ENCODE measurements around the gene SIM2. TPM values are rescaled to one million over a fixed set of nuclear protein-coding genes. Genes with fewer than 3 reads are reported as not detected.

The SIM2 gene
- total RNA-seq, 1 donor from 2014 or later: not detected

DNA sequence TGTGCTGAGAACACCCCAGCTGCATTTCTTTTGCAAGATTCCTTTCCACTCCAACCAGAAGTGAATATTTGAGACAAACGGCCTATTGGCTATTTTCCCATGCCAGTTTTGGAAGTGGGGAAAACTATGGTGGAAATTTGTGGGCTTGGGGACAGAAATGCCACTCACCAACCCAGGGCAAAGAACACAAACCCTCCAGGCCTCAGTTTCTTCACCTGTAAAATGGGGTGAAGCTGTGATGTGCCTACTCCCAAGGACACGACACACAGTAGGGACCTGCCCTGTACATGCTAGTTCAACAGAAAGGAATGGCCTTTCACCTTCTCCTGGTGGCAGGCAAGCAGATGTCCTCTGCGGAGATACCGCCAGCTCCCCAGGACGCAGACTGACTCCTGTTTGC is 46.5 kb downstream of the SIM2 start:
- DNase-seq (ENCODE audit: missing footprints) (no peak), ATAC-seq (no peak)
- intact Hi-C loops (cut with DNase I): loop anchor here (5.0 kb wide), 3 partner anchors 57 to 172 kb away; no protein-coding TSS in a partner anchor

DNA sequence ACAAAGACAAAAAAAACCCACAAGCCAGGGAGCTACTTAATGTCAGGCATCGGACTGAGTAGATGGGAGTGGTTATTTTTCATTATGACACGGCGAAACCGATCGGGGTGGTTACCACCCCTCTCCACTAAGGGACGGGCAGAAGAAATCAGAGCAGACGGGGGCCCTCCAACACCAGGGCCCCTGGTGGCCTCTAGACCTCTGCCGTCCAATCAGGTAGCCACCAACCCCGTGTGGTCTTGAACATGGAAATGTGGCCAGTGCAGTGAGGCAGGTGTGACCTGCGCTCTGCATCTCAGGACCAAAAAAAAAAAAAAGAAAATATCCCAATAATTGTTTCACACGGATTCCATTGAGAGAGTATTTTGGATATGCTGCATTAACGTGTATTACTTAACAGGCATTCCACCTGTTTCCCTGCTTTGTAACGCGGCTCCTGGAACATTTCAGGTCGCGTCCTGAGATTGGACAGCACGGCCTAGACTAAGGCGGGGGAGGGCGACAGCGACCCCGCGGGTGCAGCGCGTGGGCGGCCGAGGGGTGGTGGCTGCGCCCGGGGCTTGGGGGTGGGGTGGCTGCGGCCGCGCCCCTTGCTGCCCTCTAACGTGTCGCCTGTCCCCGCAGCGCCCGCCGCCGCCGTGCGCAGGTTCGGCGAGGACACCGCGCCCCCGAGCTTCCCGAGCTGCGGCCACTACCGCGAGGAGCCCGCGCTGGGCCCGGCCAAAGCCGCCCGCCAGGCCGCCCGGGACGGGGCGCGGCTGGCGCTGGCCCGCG is 48.3 kb downstream of the SIM2 start:
- intact Hi-C loops (cut with DNase I): loop anchor here (5.0 kb wide), 3 partner anchors 55 to 170 kb away; no protein-coding TSS in a partner anchor
- ATAC-seq (peak; percentile 29), DNase-seq (ENCODE audit: missing footprints) (no peak)

- DNase-seq (ENCODE audit: missing footprints) (no peak), ATAC-seq (peak; percentile 67)
- intact Hi-C loops (cut with DNase I): loop anchor here (5.0 kb wide), 3 partner anchors 54 to 169 kb away; no protein-coding TSS in a partner anchor
Observed at GRCh38 chr21:36747815-36748383, 49.0 kb downstream of the SIM2 start.

GRCh38 chr21:36749935-36750575 is 51.1 kb downstream of the SIM2 start:
- intact Hi-C loops (cut with DNase I): loop anchor here (5.0 kb wide), 3 partner anchors 52 to 167 kb away; no protein-coding TSS in a partner anchor
- peak; percentile 57 for ATAC-seq
- no peak for DNase-seq (ENCODE audit: missing footprints)

- DNase-seq (ENCODE audit: missing footprints): no peak
- ATAC-seq: no peak
- intact Hi-C loops (cut with DNase I): no loop called here
Observed at GRCh38 chr21:36750576-36750959, 51.7 kb downstream of the SIM2 start.

DNA sequence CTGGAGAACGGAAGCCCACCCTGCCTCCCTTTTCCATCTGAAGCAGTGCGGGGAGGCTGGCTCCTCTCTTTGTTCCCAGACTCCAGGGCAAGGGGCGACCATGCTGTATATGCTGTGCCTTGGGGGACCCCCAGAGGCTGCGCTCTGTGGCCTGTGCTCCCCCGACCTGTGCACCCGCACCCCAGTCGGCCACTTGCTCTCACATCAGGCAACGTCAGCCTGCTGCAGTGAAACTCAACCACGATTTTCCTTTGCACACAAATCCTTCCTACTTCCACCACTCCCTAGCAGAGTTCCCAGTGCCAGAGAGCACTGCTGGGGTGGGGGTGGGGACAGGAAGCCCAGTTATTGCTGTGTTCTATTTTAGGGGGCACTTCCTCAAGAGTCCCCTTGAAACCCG is 52.5 kb downstream of the SIM2 start:
- intact Hi-C loops (cut with DNase I): no loop called here
- DNase-seq (ENCODE audit: missing footprints): no peak
- ATAC-seq: no peak

DNA sequence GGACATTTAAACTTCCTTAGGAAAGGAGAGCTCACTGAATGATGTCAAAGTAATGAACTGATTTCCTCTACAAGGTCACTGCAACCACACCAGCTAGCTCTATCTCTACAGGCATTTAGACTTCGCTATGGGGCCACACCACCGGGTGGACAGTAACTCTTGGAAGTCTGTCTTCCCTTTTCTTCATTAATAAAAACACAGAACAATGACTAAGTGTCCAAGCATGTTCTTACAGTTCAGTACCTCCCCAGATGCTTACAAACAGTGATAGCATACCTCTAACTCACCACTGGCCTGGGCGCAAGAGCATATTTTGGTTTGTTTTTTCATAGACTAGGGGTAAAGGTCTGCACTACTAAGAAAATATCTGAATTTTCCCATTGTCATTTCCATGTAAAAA is 54.6 kb downstream of the SIM2 start:
- intact Hi-C loops (cut with DNase I): loop anchor here (2.0 kb wide), 1 partner anchor 15 kb away; no protein-coding TSS in a partner anchor
- no peak for ATAC-seq
- DNase-seq (ENCODE audit: missing footprints): no peak

- ATAC-seq: no peak
- no peak for DNase-seq (ENCODE audit: missing footprints)
- intact Hi-C loops (cut with DNase I): no loop called here
Observed at GRCh38 chr21:36754241-36754898, 55.5 kb downstream of the SIM2 start.

GRCh38 chr21:36756527-36756926 is 57.6 kb downstream of the SIM2 start:
- ATAC-seq (no peak), DNase-seq (ENCODE audit: missing footprints) (no peak)
- intact Hi-C loops (cut with DNase I): no loop called here

DNA sequence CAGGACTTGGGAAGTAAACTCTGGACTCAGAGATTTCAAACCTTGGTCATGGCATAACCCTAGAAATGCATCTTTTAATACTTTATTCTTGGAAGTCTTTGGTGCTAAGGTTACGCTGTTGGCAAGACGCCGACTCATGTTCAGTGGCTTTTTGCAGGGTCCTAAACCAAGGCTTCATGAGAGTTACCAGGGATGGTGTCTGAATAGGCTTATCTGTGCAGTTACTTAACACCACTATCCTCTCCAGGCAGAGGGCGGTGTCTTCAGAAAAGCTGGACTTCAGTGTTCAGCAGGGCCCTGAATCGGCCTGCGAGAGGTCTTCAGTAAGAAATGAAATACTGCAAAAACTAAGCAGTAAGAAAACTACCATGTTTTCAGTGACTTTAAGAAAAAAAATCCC is 58.3 kb downstream of the SIM2 start:
- intact Hi-C loops (cut with DNase I): no loop called here
- no peak for DNase-seq (ENCODE audit: missing footprints)
- ATAC-seq: no peak

GRCh38 chr21:36759348-36760083 is 60.6 kb downstream of the SIM2 start:
- ATAC-seq (no peak), DNase-seq (ENCODE audit: missing footprints) (no peak)
- intact Hi-C loops (cut with DNase I): no loop called here

GRCh38 chr21:36761685-36762084 is 62.8 kb downstream of the SIM2 start:
- ATAC-seq: no peak
- no peak for DNase-seq (ENCODE audit: missing footprints)
- intact Hi-C loops (cut with DNase I): no loop called here

DNA sequence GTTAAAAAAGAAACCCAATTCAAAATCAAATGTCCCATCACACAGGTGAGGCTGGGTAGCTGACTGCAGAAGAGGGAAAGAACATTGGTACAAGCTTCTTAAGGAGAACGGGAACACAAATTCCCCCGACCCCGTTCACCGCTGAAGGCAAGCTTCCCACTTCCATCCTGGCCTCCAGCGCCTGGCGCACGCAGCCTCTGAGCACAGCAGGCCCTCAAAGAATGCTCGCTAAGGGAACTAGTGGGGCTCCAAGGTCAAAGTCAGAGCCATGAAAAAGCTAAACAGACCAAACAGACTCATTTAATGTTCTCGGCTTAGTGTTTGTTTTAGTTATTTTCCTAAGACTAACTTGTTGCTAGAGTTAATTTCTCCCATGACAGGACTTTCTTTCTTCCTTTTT is 63.7 kb downstream of the SIM2 start:
- no peak for DNase-seq (ENCODE audit: missing footprints)
- ATAC-seq: no peak

DNA sequence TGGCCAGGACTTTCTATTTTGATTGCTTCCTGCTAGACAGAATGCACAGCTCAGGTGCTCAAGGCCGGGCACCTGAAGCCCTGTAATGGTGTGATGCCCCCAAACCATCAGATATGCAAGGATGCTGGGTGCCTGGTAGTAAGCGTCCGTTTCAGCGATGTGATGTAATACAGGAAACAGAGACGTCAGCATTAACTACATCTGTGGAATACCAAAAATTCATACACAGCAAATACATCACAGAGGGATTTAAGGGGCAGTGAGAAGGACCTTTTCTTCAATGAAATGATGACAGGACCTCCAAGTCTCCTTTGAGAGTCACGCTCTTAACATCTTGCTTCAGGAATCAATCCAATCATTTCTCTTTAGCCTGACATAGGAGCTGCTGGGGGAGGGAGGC is 64.4 kb downstream of the SIM2 start:
- DNase-seq (ENCODE audit: missing footprints) (no peak), ATAC-seq (no peak)
- intact Hi-C loops (cut with DNase I): no loop called here

More for the DNA sequence above, 63.7 kb downstream of the SIM2 start:
- intact Hi-C loops (cut with DNase I): no loop called here

- intact Hi-C loops (cut with DNase I): no loop called here
- no peak for ATAC-seq
Observed at GRCh38 chr21:36765229-36765628, 66.3 kb downstream of the SIM2 start.

GRCh38 chr21:36766511-36766910 is 67.6 kb downstream of the SIM2 start:
- intact Hi-C loops (cut with DNase I): no loop called here
- DNase-seq (ENCODE audit: missing footprints) (no peak), ATAC-seq (no peak)

More at GRCh38 chr21:36765229-36765628, 66.3 kb downstream of the SIM2 start:
- DNase-seq (ENCODE audit: missing footprints): no peak

GRCh38 chr21:36767096-36767495 is 68.2 kb downstream of the SIM2 start:
- ATAC-seq (no peak), DNase-seq (ENCODE audit: missing footprints) (no peak)
- intact Hi-C loops (cut with DNase I): no loop called here

DNA sequence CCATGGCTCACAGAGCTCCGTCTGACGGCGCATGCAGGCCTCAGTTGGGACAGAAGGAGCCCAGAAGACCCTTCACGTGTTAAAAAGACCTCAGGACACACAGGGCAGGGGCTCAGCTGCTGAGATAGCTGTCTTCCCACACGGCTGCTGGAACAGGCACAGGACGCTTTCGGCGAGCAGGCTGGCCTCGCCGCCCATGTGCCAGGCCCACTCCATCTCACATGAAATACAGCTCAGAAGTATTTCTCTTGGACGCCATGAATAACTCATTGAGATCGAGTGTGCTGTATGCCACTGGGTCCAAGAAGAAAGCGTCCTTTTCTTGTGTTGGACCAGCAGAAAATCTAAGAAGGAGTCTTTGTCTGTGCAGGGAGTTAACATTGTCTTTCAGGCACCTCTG is 69.6 kb downstream of the SIM2 start:
- ATAC-seq: no peak
- no peak for DNase-seq (ENCODE audit: missing footprints)
- intact Hi-C loops (cut with DNase I): loop anchor here (2.0 kb wide), 1 partner anchor 16 kb away; no protein-coding TSS in a partner anchor
